KMS-11 (cell line): ENCODE results near the gene HNRNPC.
"Not testable (repeated sequence)": the region's sequence is repeated elsewhere in the genome, so short reads cannot be mapped to it uniquely, and the experiment has no call there.

Experiments
- H2AFZ ChIP-seq: fragments of 200-600 bp; sonication (generic); 2 replicates; pipeline ENCODE4 v1.6.1; 2016; ENCODE audit warnings: antibody characterized with exemption, mixed run types, low read depth
- H3K27ac ChIP-seq: fragments of 200-600 bp; sonication (generic); 2 replicates; pipeline ENCODE4 v1.6.1; 2016; ENCODE audit warnings: mild to moderate bottlenecking, mixed run types
- H3K27me3 ChIP-seq: fragments of 200-600 bp; sonication (generic); 2 replicates; pipeline ENCODE4 v1.6.1; 2017; ENCODE audit warnings: mild to moderate bottlenecking, low read depth, mixed run types, moderate library complexity; ENCODE audit not compliant: insufficient read depth
- H3K36me3 ChIP-seq: fragments of 200-600 bp; sonication (generic); 2 replicates; pipeline ENCODE4 v1.6.1; 2017; ENCODE audit warnings: mild to moderate bottlenecking, mixed run types; ENCODE audit not compliant: insufficient read depth
- H3K4me1 ChIP-seq: fragments of 200-600 bp; sonication (generic); 2 replicates; pipeline ENCODE4 v1.6.1; 2016; ENCODE audit warnings: mild to moderate bottlenecking, low read depth, mixed run types; ENCODE audit not compliant: poor library complexity, severe bottlenecking
- H3K4me2 ChIP-seq: fragments of 200-600 bp; sonication (generic); 2 replicates; pipeline ENCODE4 v1.7.0; 2016; ENCODE audit warnings: mild to moderate bottlenecking, mixed run types
- H3K4me3 ChIP-seq: fragments of 200-600 bp; sonication (generic); IDR thresholded peaks from 2 replicates; pipeline ENCODE4 v1.6.1; 2017; ENCODE audit warnings: low read depth, low read length, mixed read lengths; ENCODE audit not compliant: insufficient read depth
- H3K79me2 ChIP-seq: fragments of 200-600 bp; sonication (generic); 2 replicates; pipeline ENCODE4 v1.6.1; 2016; ENCODE audit warnings: low read depth, mixed run types; ENCODE audit not compliant: insufficient read depth
- H3K9ac ChIP-seq: fragments of 200-600 bp; sonication (generic); 2 replicates; pipeline ENCODE4 v1.6.1; 2016; ENCODE audit warnings: mild to moderate bottlenecking, mixed run types
- H4K20me1 ChIP-seq: fragments of 200-600 bp; sonication (generic); 2 replicates; pipeline ENCODE4 v1.6.1; 2016; ENCODE audit warnings: mild to moderate bottlenecking, mixed run types; ENCODE audit not compliant: insufficient read depth
- TF ChIP-seq, protein P1 (sequence below): fragments of 200-600 bp; sonication (generic); conservative IDR thresholded peaks from 2 replicates; pipeline ENCODE4 v1.6.1; 2017; ENCODE audit warnings: low read depth, mild to moderate bottlenecking, antibody characterized with exemption, low read length, moderate library complexity, mixed read lengths

The HNRNPC gene

DNA sequence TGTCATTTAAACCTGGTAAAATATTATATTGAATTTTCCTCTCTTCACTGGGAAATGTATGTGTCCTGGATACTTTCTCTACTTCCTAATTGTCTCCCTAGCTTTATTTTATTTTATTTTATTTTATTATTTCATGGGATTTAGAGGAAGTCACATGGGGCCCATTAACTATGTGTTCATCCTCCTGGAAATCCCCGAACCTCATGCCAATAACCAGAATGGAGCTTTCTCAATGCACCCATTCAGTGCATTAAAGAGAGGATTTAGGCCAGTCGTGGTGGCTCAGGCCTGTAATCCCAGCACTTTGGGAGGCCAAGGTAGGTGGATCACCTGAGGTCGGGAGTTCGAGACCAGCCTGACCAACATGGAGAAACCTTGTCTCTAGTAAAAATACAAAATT lies 9.4 kb upstream of the HNRNPC start:
- H3K36me3 ChIP-seq = no peaks in the 10 kb centered on the region
- H3K4me1 ChIP-seq = no peaks in the 10 kb centered on the region
- H3K4me3 ChIP-seq = no peak overlapping the region
- no peak overlapping the region for H3K27ac ChIP-seq
- H4K20me1 ChIP-seq = no peaks in the 10 kb centered on the region
- H2AFZ ChIP-seq = no peak overlapping the region
- TF ChIP-seq, protein P1, sequence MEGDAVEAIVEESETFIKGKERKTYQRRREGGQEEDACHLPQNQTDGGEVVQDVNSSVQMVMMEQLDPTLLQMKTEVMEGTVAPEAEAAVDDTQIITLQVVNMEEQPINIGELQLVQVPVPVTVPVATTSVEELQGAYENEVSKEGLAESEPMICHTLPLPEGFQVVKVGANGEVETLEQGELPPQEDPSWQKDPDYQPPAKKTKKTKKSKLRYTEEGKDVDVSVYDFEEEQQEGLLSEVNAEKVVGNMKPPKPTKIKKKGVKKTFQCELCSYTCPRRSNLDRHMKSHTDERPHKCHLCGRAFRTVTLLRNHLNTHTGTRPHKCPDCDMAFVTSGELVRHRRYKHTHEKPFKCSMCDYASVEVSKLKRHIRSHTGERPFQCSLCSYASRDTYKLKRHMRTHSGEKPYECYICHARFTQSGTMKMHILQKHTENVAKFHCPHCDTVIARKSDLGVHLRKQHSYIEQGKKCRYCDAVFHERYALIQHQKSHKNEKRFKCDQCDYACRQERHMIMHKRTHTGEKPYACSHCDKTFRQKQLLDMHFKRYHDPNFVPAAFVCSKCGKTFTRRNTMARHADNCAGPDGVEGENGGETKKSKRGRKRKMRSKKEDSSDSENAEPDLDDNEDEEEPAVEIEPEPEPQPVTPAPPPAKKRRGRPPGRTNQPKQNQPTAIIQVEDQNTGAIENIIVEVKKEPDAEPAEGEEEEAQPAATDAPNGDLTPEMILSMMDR = no peak
- no peak overlapping the region for H3K4me2 ChIP-seq
- H3K79me2 ChIP-seq = no peaks in the 10 kb centered on the region
- no peaks in the 10 kb centered on the region for H3K27me3 ChIP-seq
- H3K9ac ChIP-seq = no peak overlapping the region

- Histone ChIP-seq H3K4me3 (no peak overlapping the region), H2AFZ (no peak overlapping the region), H3K9ac (no peak overlapping the region), H3K27ac (no peak overlapping the region), H3K27me3 (no peaks in the 10 kb centered on the region), H3K79me2 (no peaks in the 10 kb centered on the region), H3K4me1 (no peaks in the 10 kb centered on the region), H3K36me3 (no peaks in the 10 kb centered on the region), H4K20me1 (no peaks in the 10 kb centered on the region), H3K4me2 (no peak overlapping the region)
- TF ChIP-seq, protein P1 = no peak
Observed at GRCh38 chr14:21275261-21275858, 6.1 kb upstream of the HNRNPC start.

- H3K4me2 ChIP-seq, H3K9ac ChIP-seq, H3K27ac ChIP-seq, H2AFZ ChIP-seq, H3K4me1 ChIP-seq, H3K27me3 ChIP-seq, H3K36me3 ChIP-seq, H4K20me1 ChIP-seq, H3K4me3 ChIP-seq: not testable (repeated sequence)
- peaks cover 17% of the 10 kb centered on the region for H3K79me2 ChIP-seq
Observed at GRCh38 chr14:21272661-21273060, 3.4 kb upstream of the HNRNPC start.

- Histone ChIP-seq H3K4me3 (no peak overlapping the region), H3K4me1 (peaks cover 41% of the 10 kb centered on the region), H3K9ac (peak overlapping the region; percentile 99), H4K20me1 (peaks cover 35% of the 10 kb centered on the region), H3K27ac (peak overlapping the region; percentile 93), H3K4me2 (peak overlapping the region; percentile 72), H3K27me3 (no peaks in the 10 kb centered on the region), H3K36me3 (peaks cover 16% of the 10 kb centered on the region; the same call in 1 of the 2 replicates), H3K79me2 (peaks cover 56% of the 10 kb centered on the region), H2AFZ (no peak overlapping the region)
- TF ChIP-seq, protein P1 = no peak
Observed at GRCh38 chr14:21268617-21269251, 508 bp downstream of the HNRNPC start.

DNA sequence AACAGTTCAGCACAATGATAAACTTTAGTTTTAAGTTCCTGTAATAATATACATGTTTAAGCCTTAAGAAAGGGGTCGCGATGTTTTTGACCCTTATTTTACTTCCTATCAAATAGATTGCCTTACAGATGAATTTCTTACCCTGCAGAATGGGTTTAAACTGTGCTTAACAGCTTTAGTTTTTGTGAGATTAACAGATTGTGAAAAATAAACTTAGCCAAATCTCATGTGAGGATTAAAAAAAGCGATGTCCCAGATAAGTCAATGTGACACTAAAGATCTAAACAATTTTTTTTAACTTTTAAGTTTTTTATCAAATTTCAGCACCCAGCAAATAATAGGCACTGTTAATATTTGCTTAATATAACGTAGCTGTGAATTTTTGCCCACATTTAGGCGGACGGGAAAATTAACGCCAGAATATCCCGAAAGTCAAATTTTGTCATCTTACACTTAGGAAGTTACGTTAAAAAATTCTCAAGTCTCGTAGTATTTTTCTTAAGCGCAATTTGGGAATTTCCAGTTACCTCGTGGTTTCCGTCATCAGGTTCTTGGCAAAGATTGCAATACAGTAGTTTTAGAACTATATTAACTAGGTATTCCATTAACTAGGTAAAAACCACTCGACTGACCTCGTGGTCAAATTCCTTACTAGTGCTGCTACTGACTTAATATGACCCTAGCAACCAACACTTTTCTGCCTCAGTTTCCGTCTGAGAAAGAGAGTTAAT lies 1.2 kb downstream of the HNRNPC start:
- peaks cover 16% of the 10 kb centered on the region; the same call in 1 of the 2 replicates for H3K36me3 ChIP-seq
- H4K20me1 ChIP-seq = peaks cover 42% of the 10 kb centered on the region
- peaks cover 48% of the 10 kb centered on the region for H3K4me1 ChIP-seq

More for the DNA sequence above, 1.2 kb downstream of the HNRNPC start:
- TF ChIP-seq, protein P1 = no peak
- no peak overlapping the region for H2AFZ ChIP-seq
- no peak overlapping the region for H3K4me3 ChIP-seq
- H3K27me3 ChIP-seq = no peaks in the 10 kb centered on the region
- peak overlapping the region; percentile 99 for H3K9ac ChIP-seq
- peak overlapping the region; percentile 72 for H3K4me2 ChIP-seq
- peaks cover 63% of the 10 kb centered on the region for H3K79me2 ChIP-seq
- H3K27ac ChIP-seq = peak overlapping the region; percentile 93
